22Rv1 (cell line): ENCODE results near the gene SDHAF4.

Source experiments
- CTCF ChIP-seq: fragments of 450-650 bp; IDR thresholded peaks from 2 replicates; pipeline ENCODE4 v1.5.1; 2017; ENCODE audit warnings: mild to moderate bottlenecking
- ZFX ChIP-seq: fragments of 450-650 bp; IDR thresholded peaks from 2 replicates; pipeline ENCODE4 v1.6.1; 2017; ENCODE audit warnings: antibody characterized with exemption, borderline replicate concordance

- TF ChIP-seq CTCF (no peak), ZFX (no peak)
Observed at GRCh38 chr6:70547905-70548304, 18.8 kb upstream of the SDHAF4 start.
